Ovary (tissue), 3 donors: Measurements from ENCODE around the gene DNAJC3.
"Not testable (repeated sequence)": the region's sequence is repeated elsewhere in the genome, so short reads cannot be mapped to it uniquely, and the experiment has no call there.

Experiments used
- EP300 ChIP-seq: sonication (generic); formaldehyde crosslinking; IDR thresholded peaks from one replicate; pipeline ENCODE4 v1.6.1; 2017; ENCODE audit warnings: antibody characterized with exemption
- POLR2A ChIP-seq: fragments of 450-650 bp; IDR thresholded peaks from one replicate; pipeline ENCODE4 v1.6.1; 2017; ENCODE audit warnings: antibody characterized with exemption, mild to moderate bottlenecking, moderate library complexity
- TF ChIP-seq, protein P1 (sequence below), 3 donors: fragments of 450-650 bp in 2 of 3; fragments of 200-600 bp in 1 of 3; IDR thresholded peaks; one replicate each; pipeline versions ENCODE4 v1.5.1 to v1.8.0; 2016 to 2022; ENCODE audit warnings: antibody characterized with exemption in 3 of 3, mild to moderate bottlenecking in 1 of 3
- donor health status: DM: no; HTN: no; CAD: no.

DNA sequence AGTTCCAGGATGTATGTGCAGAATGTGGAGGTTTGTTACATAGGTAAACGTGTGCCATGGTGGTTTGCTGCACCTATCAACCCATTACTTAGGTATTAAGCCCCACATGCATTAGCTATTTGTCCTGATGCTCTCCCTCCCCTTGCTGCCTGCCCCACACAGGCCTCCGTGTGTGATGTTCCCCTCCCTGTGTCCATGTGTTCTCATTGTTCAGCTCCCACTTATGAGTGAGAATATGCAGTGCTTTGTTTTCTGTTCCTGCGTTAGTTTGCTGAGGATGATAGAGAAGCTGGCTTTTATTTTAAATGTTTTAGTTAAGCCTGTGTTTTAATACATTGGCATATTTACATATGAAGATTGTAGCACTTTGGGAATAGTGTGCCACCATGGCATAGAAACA lies 85.7 kb downstream of the DNAJC3 start:
- not testable (repeated sequence) for TF ChIP-seq EP300, POLR2A
- TF ChIP-seq, protein P1, sequence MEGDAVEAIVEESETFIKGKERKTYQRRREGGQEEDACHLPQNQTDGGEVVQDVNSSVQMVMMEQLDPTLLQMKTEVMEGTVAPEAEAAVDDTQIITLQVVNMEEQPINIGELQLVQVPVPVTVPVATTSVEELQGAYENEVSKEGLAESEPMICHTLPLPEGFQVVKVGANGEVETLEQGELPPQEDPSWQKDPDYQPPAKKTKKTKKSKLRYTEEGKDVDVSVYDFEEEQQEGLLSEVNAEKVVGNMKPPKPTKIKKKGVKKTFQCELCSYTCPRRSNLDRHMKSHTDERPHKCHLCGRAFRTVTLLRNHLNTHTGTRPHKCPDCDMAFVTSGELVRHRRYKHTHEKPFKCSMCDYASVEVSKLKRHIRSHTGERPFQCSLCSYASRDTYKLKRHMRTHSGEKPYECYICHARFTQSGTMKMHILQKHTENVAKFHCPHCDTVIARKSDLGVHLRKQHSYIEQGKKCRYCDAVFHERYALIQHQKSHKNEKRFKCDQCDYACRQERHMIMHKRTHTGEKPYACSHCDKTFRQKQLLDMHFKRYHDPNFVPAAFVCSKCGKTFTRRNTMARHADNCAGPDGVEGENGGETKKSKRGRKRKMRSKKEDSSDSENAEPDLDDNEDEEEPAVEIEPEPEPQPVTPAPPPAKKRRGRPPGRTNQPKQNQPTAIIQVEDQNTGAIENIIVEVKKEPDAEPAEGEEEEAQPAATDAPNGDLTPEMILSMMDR (IDR thresholded peaks at IDR 0.05): not testable (repeated sequence)
